ENCODE data around the gene CDK5R1.
A peak's percentile ranks its signal among the peaks of the same experiment; 100 is the strongest.

The CDK5R1 gene

GRCh38 chr17:32486111-32486700, 587 bp upstream of the CDK5R1 start:
- no peak for TF ChIP-seq CTCF (IDR thresholded peaks at IDR 0.05)
- H3K27me3 ChIP-seq = no peaks in the 10 kb centered on the region
- H3K4me1 ChIP-seq = peaks cover 0 to 38% (median 30%) of the 10 kb centered on the region in 4 donors
- peak overlapping the region; percentile 67 to 72 for H3K27ac ChIP-seq
- H3K36me3 ChIP-seq = peaks cover 3 to 15% (median 12%) of the 10 kb centered on the region in 3 donors
- intact Hi-C loops (cut with DNase I; ENCODE audit: low total_unique reads) = loop anchor here (10.0 kb wide), 1 partner anchor 279 kb away; no protein-coding TSS in a partner anchor
- DNase-seq = peak in 1 of 2 donors; percentile 49
- H3K9me3 ChIP-seq = no peaks in the 10 kb centered on the region
- peak overlapping the region; percentile 62 to 63 for H3K4me3 ChIP-seq

GRCh38 chr17:32487473-32488176, 832 bp downstream of the CDK5R1 start:
- H3K27ac ChIP-seq = no peak overlapping the region

GRCh38 chr17:32488177-32488542, 1.4 kb downstream of the CDK5R1 start:
- no peak for DNase-seq
- peaks cover under 1 to 7% (median 6%) of the 10 kb centered on the region in 3 donors for H3K36me3 ChIP-seq
- no peak overlapping the region for H3K4me3 ChIP-seq
- TF ChIP-seq CTCF (IDR thresholded peaks at IDR 0.05) = no peak
- no peaks in the 10 kb centered on the region for H3K27me3 ChIP-seq
- no peaks in the 10 kb centered on the region for H3K9me3 ChIP-seq
- no peak overlapping the region for H3K27ac ChIP-seq
- peaks cover 0 to 37% (median 28%) of the 10 kb centered on the region in 4 donors for H3K4me1 ChIP-seq
- intact Hi-C loops (cut with DNase I; ENCODE audit: low total_unique reads) = loop anchor here (10.0 kb wide), 1 partner anchor 277 kb away; no protein-coding TSS in a partner anchor

More at GRCh38 chr17:32487473-32488176, 832 bp downstream of the CDK5R1 start:
- no peaks in the 10 kb centered on the region for H3K9me3 ChIP-seq
- H3K4me1 ChIP-seq = peaks cover 0 to 38% (median 30%) of the 10 kb centered on the region in 4 donors
- peak overlapping the region; percentile 62 to 63 for H3K4me3 ChIP-seq
- no peak for DNase-seq
- no peaks in the 10 kb centered on the region for H3K27me3 ChIP-seq
- TF ChIP-seq CTCF (IDR thresholded peaks at IDR 0.05) = no peak
- peaks cover 0 to 4% (median 1%) of the 10 kb centered on the region in 3 donors for H3K36me3 ChIP-seq
- intact Hi-C loops (cut with DNase I; ENCODE audit: low total_unique reads) = loop anchor here (10.0 kb wide), 1 partner anchor 277 kb away; no protein-coding TSS in a partner anchor

- Histone ChIP-seq H3K27me3 (no peaks in the 10 kb centered on the region), H3K4me3 (no peak overlapping the region), H3K4me1 (peaks cover 0 to 32% (median 22%) of the 10 kb centered on the region in 4 donors), H3K27ac (no peak overlapping the region), H3K36me3 (peaks cover 6 to 12% (median 12%) of the 10 kb centered on the region in 3 donors), H3K9me3 (no peaks in the 10 kb centered on the region)
- no peak for DNase-seq
- intact Hi-C loops (cut with DNase I; ENCODE audit: low total_unique reads) = loop anchor here (10.0 kb wide), 1 partner anchor 276 kb away; no protein-coding TSS in a partner anchor
- TF ChIP-seq CTCF (IDR thresholded peaks at IDR 0.05) = no peak
These were observed 1.9 kb downstream of the CDK5R1 start for GRCh38 chr17:32488604-32489180.

GRCh38 chr17:32489320-32490100, 2.7 kb downstream of the CDK5R1 start:
- Histone ChIP-seq H3K36me3 (peaks cover 14 to 21% (median 20%) of the 10 kb centered on the region in 3 donors), H3K4me3 (no peak overlapping the region), H3K9me3 (no peaks in the 10 kb centered on the region), H3K27ac (no peak overlapping the region), H3K4me1 (peaks cover 0 to 25% (median 16%) of the 10 kb centered on the region in 4 donors), H3K27me3 (no peaks in the 10 kb centered on the region)
- intact Hi-C loops (cut with DNase I; ENCODE audit: low total_unique reads) = loop anchor here (10.0 kb wide), 1 partner anchor 275 kb away; no protein-coding TSS in a partner anchor
- no peak for DNase-seq
- no peak for TF ChIP-seq CTCF (IDR thresholded peaks at IDR 0.05)
